ENCODE results near the gene NOL11.
"Not testable (repeated sequence)": the region's sequence is repeated elsewhere in the genome, so short reads cannot be mapped to it uniquely, and the experiment has no call there.

The NOL11 gene

GRCh38 chr17:67718325-67718941 lies 697 bp downstream of the NOL11 start:
- Mint-ChIP-seq H3K4me3 (peak overlapping the region; percentile 99 to 100), H3K36me3 (ENCODE audit: insufficient read depth) (peaks cover 59% of the 10 kb centered on the region), H3K4me1 (ENCODE audit: low read depth in 2 of 2) (peaks cover 10 to 18% of the 10 kb centered on the region in 2 donors), H3K27ac (peak overlapping the region; percentile 99), H3K9me3 (no peaks in the 10 kb centered on the region), H3K27me3 (no peaks in the 10 kb centered on the region)
- DNase-seq (peak in 2 of 3 experiments; percentile 18 to 23), ATAC-seq (replicated peaks) (peak; percentile 22)

- no peak overlapping the region for H3K4me3 Mint-ChIP-seq
- H3K4me1 Mint-ChIP-seq (ENCODE audit: low read depth in 2 of 2): peaks cover 1 to 4% of the 10 kb centered on the region in 2 donors
- peaks cover 99% of the 10 kb centered on the region for H3K36me3 Mint-ChIP-seq (ENCODE audit: insufficient read depth)
- H3K27ac Mint-ChIP-seq: peak overlapping the region in 1 of 2 donors; percentile 42
- no peaks in the 10 kb centered on the region for H3K27me3 Mint-ChIP-seq
- H3K9me3 Mint-ChIP-seq: no peaks in the 10 kb centered on the region
- ATAC-seq (replicated peaks) (no peak), DNase-seq (no peak)
Measured at GRCh38 chr17:67725373-67725791, 7.6 kb downstream of the NOL11 start.

GRCh38 chr17:67725807-67726206 lies 8.1 kb downstream of the NOL11 start:
- H3K9me3 Mint-ChIP-seq: no peaks in the 10 kb centered on the region
- peaks cover 1 to 4% of the 10 kb centered on the region in 2 donors for H3K4me1 Mint-ChIP-seq (ENCODE audit: low read depth in 2 of 2)
- ATAC-seq (replicated peaks) (no peak), DNase-seq (no peak)
- H3K27ac Mint-ChIP-seq: peak overlapping the region in 1 of 2 donors; percentile 42
- H3K4me3 Mint-ChIP-seq: no peak overlapping the region
- H3K36me3 Mint-ChIP-seq (ENCODE audit: insufficient read depth): peaks cover 99% of the 10 kb centered on the region
- H3K27me3 Mint-ChIP-seq: no peaks in the 10 kb centered on the region

- H3K4me3 Mint-ChIP-seq; H3K9me3 Mint-ChIP-seq; H3K27ac Mint-ChIP-seq; H3K27me3 Mint-ChIP-seq; DNase-seq; ATAC-seq (replicated peaks); H3K4me1 Mint-ChIP-seq (ENCODE audit: low read depth in 2 of 2): not testable (repeated sequence)
- H3K36me3 Mint-ChIP-seq (ENCODE audit: insufficient read depth): peaks cover 96% of the 10 kb centered on the region
Measured at GRCh38 chr17:67727152-67728039, 9.7 kb downstream of the NOL11 start.

- Mint-ChIP-seq H3K27me3 (no peaks in the 10 kb centered on the region), H3K27ac (no peak overlapping the region), H3K36me3 (ENCODE audit: insufficient read depth) (peaks cover 95% of the 10 kb centered on the region), H3K4me3 (no peak overlapping the region), H3K9me3 (no peaks in the 10 kb centered on the region), H3K4me1 (ENCODE audit: low read depth in 2 of 2) (peaks cover 13 to 19% of the 10 kb centered on the region in 2 donors)
- DNase-seq (no peak), ATAC-seq (replicated peaks) (no peak)
Measured at GRCh38 chr17:67729903-67730302, 12.2 kb downstream of the NOL11 start.

- Mint-ChIP-seq H3K4me3 (no peak overlapping the region), H3K27ac (no peak overlapping the region), H3K9me3 (no peaks in the 10 kb centered on the region), H3K27me3 (no peaks in the 10 kb centered on the region), H3K4me1 (ENCODE audit: low read depth in 2 of 2) (peaks cover 13 to 19% of the 10 kb centered on the region in 2 donors), H3K36me3 (ENCODE audit: insufficient read depth) (peaks cover 92% of the 10 kb centered on the region)
- no peak for ATAC-seq (replicated peaks)
- DNase-seq: no peak
Measured at GRCh38 chr17:67730731-67731130, 13.0 kb downstream of the NOL11 start.

- Mint-ChIP-seq H3K4me3 (no peak overlapping the region), H3K27ac (peak overlapping the region in 1 of 2 donors; percentile 77), H3K36me3 (ENCODE audit: insufficient read depth) (peaks cover 92% of the 10 kb centered on the region), H3K9me3 (no peaks in the 10 kb centered on the region), H3K4me1 (ENCODE audit: low read depth in 2 of 2) (peaks cover 13 to 16% of the 10 kb centered on the region in 2 donors), H3K27me3 (no peaks in the 10 kb centered on the region)
- DNase-seq (no peak), ATAC-seq (replicated peaks) (no peak)
Measured at GRCh38 chr17:67733449-67733848, 15.7 kb downstream of the NOL11 start.

GRCh38 chr17:67737145-67737544 lies 19.4 kb downstream of the NOL11 start:
- H3K4me1 Mint-ChIP-seq (ENCODE audit: low read depth in 2 of 2): peaks cover 12 to 15% of the 10 kb centered on the region in 2 donors
- H3K27ac Mint-ChIP-seq: no peak overlapping the region
- ATAC-seq (replicated peaks) (no peak), DNase-seq (no peak)
- no peaks in the 10 kb centered on the region for H3K9me3 Mint-ChIP-seq
- peaks cover 94% of the 10 kb centered on the region for H3K36me3 Mint-ChIP-seq (ENCODE audit: insufficient read depth)
- no peaks in the 10 kb centered on the region for H3K27me3 Mint-ChIP-seq
- no peak overlapping the region for H3K4me3 Mint-ChIP-seq

- H3K27me3 Mint-ChIP-seq: no peaks in the 10 kb centered on the region
- ATAC-seq (replicated peaks) (no peak), DNase-seq (no peak)
- no peak overlapping the region for H3K4me3 Mint-ChIP-seq
- H3K9me3 Mint-ChIP-seq: no peaks in the 10 kb centered on the region
- no peaks in the 10 kb centered on the region for H3K4me1 Mint-ChIP-seq (ENCODE audit: low read depth in 2 of 2)
- H3K36me3 Mint-ChIP-seq (ENCODE audit: insufficient read depth): peaks cover 98% of the 10 kb centered on the region
- H3K27ac Mint-ChIP-seq: peak overlapping the region; percentile 35 to 53
Measured at GRCh38 chr17:67742025-67742424, 24.3 kb downstream of the NOL11 start.

- no peaks in the 10 kb centered on the region for H3K9me3 Mint-ChIP-seq
- ATAC-seq (replicated peaks) (no peak), DNase-seq (no peak)
- H3K4me1 Mint-ChIP-seq (ENCODE audit: low read depth in 2 of 2): no peaks in the 10 kb centered on the region
- H3K4me3 Mint-ChIP-seq: no peak overlapping the region
- H3K36me3 Mint-ChIP-seq (ENCODE audit: insufficient read depth): peaks cover 69% of the 10 kb centered on the region
- H3K27me3 Mint-ChIP-seq: no peaks in the 10 kb centered on the region
- no peak overlapping the region for H3K27ac Mint-ChIP-seq
Measured at GRCh38 chr17:67746704-67747571, 29.2 kb downstream of the NOL11 start.

- no peaks in the 10 kb centered on the region for H3K4me1 Mint-ChIP-seq (ENCODE audit: low read depth in 2 of 2)
- H3K4me3 Mint-ChIP-seq: no peak overlapping the region
- no peak overlapping the region for H3K27ac Mint-ChIP-seq
- peaks cover 61% of the 10 kb centered on the region for H3K36me3 Mint-ChIP-seq (ENCODE audit: insufficient read depth)
- DNase-seq: no peak
- H3K27me3 Mint-ChIP-seq: no peaks in the 10 kb centered on the region
- ATAC-seq (replicated peaks): no peak
- no peaks in the 10 kb centered on the region for H3K9me3 Mint-ChIP-seq
Measured at GRCh38 chr17:67747681-67748235, 30.0 kb downstream of the NOL11 start.

- Mint-ChIP-seq H3K9me3 (no peaks in the 10 kb centered on the region), H3K36me3 (ENCODE audit: insufficient read depth) (peaks cover 39% of the 10 kb centered on the region), H3K4me1 (ENCODE audit: low read depth in 2 of 2) (peaks cover 0 to under 1% of the 10 kb centered on the region in 2 donors), H3K27me3 (no peaks in the 10 kb centered on the region), H3K4me3 (no peak overlapping the region), H3K27ac (no peak overlapping the region)
- DNase-seq: no peak
- ATAC-seq (replicated peaks): no peak
Measured at GRCh38 chr17:67750067-67750466, 32.3 kb downstream of the NOL11 start.
